Natural killer cell (primary cell): ENCODE results near the gene BCL2L12. TPM values are rescaled to one million over a fixed set of nuclear protein-coding genes. Genes with fewer than 3 reads are reported as not detected.

Experiments used
- ATAC-seq, 3 donors: fragments of 150-1000 bp in 2 of 3; fragments of 200-7000 bp in 1 of 3; cut with Tn5 transposase; 1 replicate in 1 of 3; 2 replicates in 2 of 3; pipeline ENCODE4 v1.10.0; 2021; ENCODE audit warnings: mild to moderate bottlenecking in 2 of 3, moderate library complexity in 2 of 3
- DNase-seq, 2 donors: peaks; one replicate each; pipeline versions ENCODE4 v3.0.0 to v3.0.0-alpha.2; 2013 to 2021; ENCODE audit warnings: mixed read lengths in 1 of 2
- H3K27ac ChIP-seq: one replicate; pipeline ENCODE4 v1.5.1; 2013; ENCODE audit warnings: mild to moderate bottlenecking, low read length
- H3K27me3 ChIP-seq: one replicate; pipeline ENCODE4 v1.6.1; 2013; ENCODE audit warnings: low read length; ENCODE audit not compliant: control insufficient read depth, insufficient read depth
- H3K36me3 ChIP-seq: one replicate; pipeline ENCODE4 v1.6.1; 2013; ENCODE audit warnings: low read length; ENCODE audit not compliant: control insufficient read depth, insufficient read depth
- H3K4me1 ChIP-seq: one replicate; pipeline ENCODE4 v1.6.1; 2013; ENCODE audit warnings: low read length; ENCODE audit not compliant: control insufficient read depth, insufficient read depth
- H3K4me3 ChIP-seq: one replicate; pipeline ENCODE4 v1.5.1; 2013; ENCODE audit warnings: low read length
- H3K9me3 ChIP-seq: one replicate; pipeline ENCODE4 v1.6.1; 2013; ENCODE audit warnings: low read length; ENCODE audit not compliant: control insufficient read depth, insufficient read depth
- H3K27ac Mint-ChIP-seq, 2 donors: one replicate each; pipeline ENCODE4 v1.8.0; 2022; ENCODE audit warnings: mild to moderate bottlenecking in 2 of 2, mixed read lengths in 2 of 2, moderate library complexity in 1 of 2
- H3K27me3 Mint-ChIP-seq, 2 donors: one replicate each; pipeline ENCODE4 v1.8.0; 2022; ENCODE audit warnings: low read depth in 2 of 2, mixed read lengths in 2 of 2
- H3K36me3 Mint-ChIP-seq: one replicate; pipeline ENCODE4 v1.8.0; 2022; ENCODE audit warnings: mixed read lengths
- H3K4me1 Mint-ChIP-seq, 2 donors: one replicate each; pipeline ENCODE4 v1.8.0; 2022; ENCODE audit warnings: mixed read lengths in 2 of 2
- H3K4me3 Mint-ChIP-seq: one replicate; pipeline ENCODE4 v1.8.0; 2022; ENCODE audit warnings: mild to moderate bottlenecking, moderate library complexity, mixed read lengths
- H3K9me3 Mint-ChIP-seq, 2 donors: one replicate each; pipeline ENCODE4 v1.8.0; 2022; ENCODE audit warnings: mixed read lengths in 2 of 2
- WGBS: methylation state at CpG from one replicate; pipeline ENCODE4 v1.1.7; 2013; ENCODE audit warnings: missing lambda C conversion rate; ENCODE audit not compliant: insufficient coverage; 5-methylcytosine and 5-hydroxymethylcytosine counted together
- intact Hi-C: fragments of 100-400 bp; cut with micrococcal nuclease; formaldehyde crosslinking; loops from one replicate; pipeline ENCODE4 v1.14.2; 2022
- total RNA-seq, 4 donors: library from RNA; stranded (reverse); fragments of 120-200 nt in 1 of 4; gene quantifications; one replicate each; pipeline versions ENCODE4 v1.2.3 to v1.2.4, GENCODE V29; 2013 to 2022
- TF ChIP-seq, protein P1 (sequence below): fragments of 200-600 bp; IDR thresholded peaks from one replicate; pipeline ENCODE4 v1.8.0; 2022; ENCODE audit warnings: antibody characterized with exemption

BCL2L12 gene
- total RNA-seq, 3 donors from 2014 or later (not counting 1 experiment from before 2014, with no cell fraction given) = 15.6 to 34.6 (median 22.3) TPM

- H3K27ac ChIP-seq = no peak overlapping the region
- ATAC-seq = no peak
- Mint-ChIP-seq H3K9me3 (no peaks in the 10 kb centered on the region), H3K36me3 (no peaks in the 10 kb centered on the region), H3K27ac (no peak overlapping the region), H3K27me3 (no peaks in the 10 kb centered on the region), H3K4me1 (peaks cover 20 to 30% of the 10 kb centered on the region in 2 donors), H3K4me3 (no peak overlapping the region)
- TF ChIP-seq, protein P1, sequence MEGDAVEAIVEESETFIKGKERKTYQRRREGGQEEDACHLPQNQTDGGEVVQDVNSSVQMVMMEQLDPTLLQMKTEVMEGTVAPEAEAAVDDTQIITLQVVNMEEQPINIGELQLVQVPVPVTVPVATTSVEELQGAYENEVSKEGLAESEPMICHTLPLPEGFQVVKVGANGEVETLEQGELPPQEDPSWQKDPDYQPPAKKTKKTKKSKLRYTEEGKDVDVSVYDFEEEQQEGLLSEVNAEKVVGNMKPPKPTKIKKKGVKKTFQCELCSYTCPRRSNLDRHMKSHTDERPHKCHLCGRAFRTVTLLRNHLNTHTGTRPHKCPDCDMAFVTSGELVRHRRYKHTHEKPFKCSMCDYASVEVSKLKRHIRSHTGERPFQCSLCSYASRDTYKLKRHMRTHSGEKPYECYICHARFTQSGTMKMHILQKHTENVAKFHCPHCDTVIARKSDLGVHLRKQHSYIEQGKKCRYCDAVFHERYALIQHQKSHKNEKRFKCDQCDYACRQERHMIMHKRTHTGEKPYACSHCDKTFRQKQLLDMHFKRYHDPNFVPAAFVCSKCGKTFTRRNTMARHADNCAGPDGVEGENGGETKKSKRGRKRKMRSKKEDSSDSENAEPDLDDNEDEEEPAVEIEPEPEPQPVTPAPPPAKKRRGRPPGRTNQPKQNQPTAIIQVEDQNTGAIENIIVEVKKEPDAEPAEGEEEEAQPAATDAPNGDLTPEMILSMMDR = no peak
- WGBS = 98% methylated on average over 58 of the region's 58 CpGs
- intact Hi-C loops = no loop called here
- no peak for DNase-seq
- peaks cover 28% of the 10 kb centered on the region for H3K4me1 ChIP-seq
- H3K4me3 ChIP-seq = no peak overlapping the region
- no peaks in the 10 kb centered on the region for H3K9me3 ChIP-seq
- H3K27me3 ChIP-seq = no peaks in the 10 kb centered on the region
- peaks cover 65% of the 10 kb centered on the region for H3K36me3 ChIP-seq
Observed at GRCh38 chr19:49652551-49653465, 12.9 kb upstream of the BCL2L12 start.

GRCh38 chr19:49653466-49653806, 12.3 kb upstream of the BCL2L12 start:
- TF ChIP-seq, protein P1 = no peak
- Mint-ChIP-seq H3K36me3 (no peaks in the 10 kb centered on the region), H3K9me3 (no peaks in the 10 kb centered on the region), H3K4me3 (no peak overlapping the region), H3K27ac (peak overlapping the region in 1 of 2 donors; percentile 42), H3K4me1 (peaks cover 20 to 31% of the 10 kb centered on the region in 2 donors), H3K27me3 (no peaks in the 10 kb centered on the region)
- DNase-seq = no peak
- intact Hi-C loops = no loop called here
- Histone ChIP-seq H3K27ac (no peak overlapping the region), H3K9me3 (no peaks in the 10 kb centered on the region), H3K4me3 (no peak overlapping the region), H3K4me1 (peaks cover 28% of the 10 kb centered on the region), H3K27me3 (no peaks in the 10 kb centered on the region), H3K36me3 (peaks cover 71% of the 10 kb centered on the region)
- ATAC-seq = no peak
- 96% methylated on average over 13 of the region's 13 CpGs for WGBS

DNA sequence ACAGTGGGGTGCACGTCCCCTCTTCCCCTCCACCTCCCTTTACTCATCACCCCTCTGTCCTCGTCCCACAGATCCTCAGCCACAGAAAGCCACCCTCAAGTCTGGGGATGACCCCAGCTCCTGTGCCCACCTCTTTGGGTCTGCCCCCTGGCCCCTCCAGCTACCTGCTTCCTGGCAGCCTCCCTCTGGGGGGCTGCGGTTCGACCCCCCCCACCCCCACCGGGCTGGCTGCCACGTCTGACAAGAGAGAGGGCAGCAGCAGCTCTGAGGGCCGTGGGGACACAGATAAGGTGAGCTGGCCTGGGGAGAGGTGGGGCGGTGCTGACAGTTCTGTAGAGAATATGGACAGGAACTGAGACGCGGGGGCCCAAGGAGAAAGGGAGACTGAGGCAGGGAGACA, 11.2 kb upstream of the BCL2L12 start:
- Histone ChIP-seq H3K27me3 (no peaks in the 10 kb centered on the region), H3K4me3 (no peak overlapping the region), H3K27ac (peak overlapping the region; percentile 72), H3K9me3 (no peaks in the 10 kb centered on the region), H3K36me3 (peaks cover 76% of the 10 kb centered on the region), H3K4me1 (peaks cover 28% of the 10 kb centered on the region)
- Mint-ChIP-seq H3K9me3 (no peaks in the 10 kb centered on the region), H3K4me1 (peaks cover 20 to 31% of the 10 kb centered on the region in 2 donors), H3K36me3 (no peaks in the 10 kb centered on the region), H3K27ac (peak overlapping the region; percentile 90 to 96), H3K27me3 (no peaks in the 10 kb centered on the region), H3K4me3 (no peak overlapping the region)
- no peak for ATAC-seq
- 99% methylated on average over 9 of the region's 10 CpGs for WGBS
- TF ChIP-seq, protein P1 = no peak
- intact Hi-C loops = no loop called here
- DNase-seq = no peak
